Mesendoderm (in vitro differentiated cells): ENCODE measurements around the gene PDXDC1.
"Not testable (repeated sequence)": the region's sequence is repeated elsewhere in the genome, so short reads cannot be mapped to it uniquely, and the experiment has no call there.

Source experiments
- DNase-seq: peaks from one replicate; pipeline ENCODE4 v3.0.0; 2013
- H2AK5ac ChIP-seq: 2 replicates; pipeline ENCODE4 v1.6.1; 2013; ENCODE audit warnings: low read length, inconsistent platforms
- H2BK120ac ChIP-seq: 2 replicates; pipeline ENCODE4 v1.6.1; 2013; ENCODE audit warnings: low read depth, mild to moderate bottlenecking, low read length, moderate library complexity, mixed read lengths
- H2BK15ac ChIP-seq: replicated peaks from 2 replicates; pipeline ENCODE4 v1.6.1; 2013; ENCODE audit warnings: low read depth, mild to moderate bottlenecking, moderate library complexity
- H2BK5ac ChIP-seq: 2 replicates; pipeline ENCODE4 v1.6.1; 2013; ENCODE audit warnings: low read length, inconsistent platforms
- H3K18ac ChIP-seq: 2 replicates; pipeline ENCODE4 v1.6.1; 2013; ENCODE audit warnings: mild to moderate bottlenecking, low read length, mixed read lengths
- H3K23ac ChIP-seq: one replicate; pipeline ENCODE4 v1.6.1; 2013; ENCODE audit warnings: low read length
- H3K27ac ChIP-seq: 2 replicates; pipeline ENCODE4 v1.5.1; 2013; ENCODE audit warnings: low read depth, mild to moderate bottlenecking, inconsistent platforms, low read length, moderate library complexity
- H3K27me3 ChIP-seq: 2 replicates; pipeline ENCODE4 v1.6.1; 2013; ENCODE audit warnings: low read length, control low read depth, mild to moderate bottlenecking, inconsistent platforms; ENCODE audit not compliant: insufficient read depth, poor library complexity
- H3K36me3 ChIP-seq: 2 replicates; pipeline ENCODE4 v1.6.1; 2013; ENCODE audit warnings: low read length, inconsistent platforms; ENCODE audit not compliant: control insufficient read depth, insufficient read depth
- H3K4ac ChIP-seq: one replicate; pipeline ENCODE4 v1.6.1; 2013; ENCODE audit warnings: low read depth, mild to moderate bottlenecking, low read length, moderate library complexity
- H3K4me1 ChIP-seq: 2 replicates; pipeline ENCODE4 v1.6.1; 2013; ENCODE audit warnings: low read depth, low read length, inconsistent platforms; ENCODE audit not compliant: control insufficient read depth
- H3K4me2 ChIP-seq: 2 replicates; pipeline ENCODE4 v1.6.1; 2013; ENCODE audit warnings: low read length
- H3K4me3 ChIP-seq: 2 replicates; pipeline ENCODE4 v1.5.1; 2013; ENCODE audit warnings: mild to moderate bottlenecking, low read length
- H3K56ac ChIP-seq: one replicate; pipeline ENCODE4 v1.6.1; 2013; ENCODE audit warnings: low read length
- H3K79me1 ChIP-seq: 2 replicates; pipeline ENCODE4 v1.6.1; 2013; ENCODE audit warnings: low read length, inconsistent platforms
- H3K79me2 ChIP-seq: 2 replicates; pipeline ENCODE4 v1.6.1; 2013; ENCODE audit warnings: mild to moderate bottlenecking, low read length; ENCODE audit not compliant: control insufficient read depth, insufficient read depth
- H3K9ac ChIP-seq: 2 replicates; pipeline ENCODE4 v1.6.1; 2013; ENCODE audit warnings: low read length, inconsistent platforms
- H4K5ac ChIP-seq: one replicate; pipeline ENCODE4 v1.6.1; 2013; ENCODE audit warnings: low read length
- H4K8ac ChIP-seq: one replicate; pipeline ENCODE4 v1.6.1; 2013; ENCODE audit warnings: low read depth, mild to moderate bottlenecking, control low read depth, low read length, moderate library complexity
- WGBS: extraction: QIAGEN DNeasy Blood & Tissue Kit; methylation state at CpG from one replicate; pipeline ENCODE4 v1.1.7; 2013; ENCODE audit warnings: low lambda C conversion rate, missing lambda C conversion rate; ENCODE audit not compliant: insufficient coverage; ENCODE audit errors: extremely low coverage; 5-methylcytosine and 5-hydroxymethylcytosine counted together

The PDXDC1 gene

GRCh38 chr16:15159671-15160070 lies 184.8 kb downstream of the PDXDC1 start:
- not testable (repeated sequence) for H3K18ac ChIP-seq, H3K4me3 ChIP-seq, H2BK5ac ChIP-seq, H3K4me2 ChIP-seq, H3K27ac ChIP-seq, H3K4me1 ChIP-seq, H4K8ac ChIP-seq, H3K23ac ChIP-seq, H3K36me3 ChIP-seq, H3K4ac ChIP-seq, DNase-seq, H4K5ac ChIP-seq, H3K79me2 ChIP-seq, H3K27me3 ChIP-seq, H2BK120ac ChIP-seq, H2BK15ac ChIP-seq, H3K79me1 ChIP-seq, H2AK5ac ChIP-seq, H3K56ac ChIP-seq, H3K9ac ChIP-seq
- no CpG with 5 or more reads among the region's 5 CpGs for WGBS

- H3K79me1 ChIP-seq, H2BK15ac ChIP-seq, H3K4me3 ChIP-seq, H3K27me3 ChIP-seq, H2BK120ac ChIP-seq, H3K4me2 ChIP-seq, H3K18ac ChIP-seq, H3K4me1 ChIP-seq, H3K4ac ChIP-seq, H3K9ac ChIP-seq, H2AK5ac ChIP-seq, H3K56ac ChIP-seq, H3K27ac ChIP-seq, H4K8ac ChIP-seq, H2BK5ac ChIP-seq, H3K36me3 ChIP-seq, H3K79me2 ChIP-seq, H3K23ac ChIP-seq, H4K5ac ChIP-seq, DNase-seq: not testable (repeated sequence)
- WGBS: no CpG with 5 or more reads among the region's 10 CpGs
These were observed 185.7 kb downstream of the PDXDC1 start for GRCh38 chr16:15160571-15160970.

- H2BK120ac ChIP-seq, H3K18ac ChIP-seq, H2BK5ac ChIP-seq, H3K4me2 ChIP-seq, H4K5ac ChIP-seq, H4K8ac ChIP-seq, H2AK5ac ChIP-seq, H3K4me3 ChIP-seq, H3K56ac ChIP-seq, H3K9ac ChIP-seq, H3K27ac ChIP-seq, H3K79me1 ChIP-seq, H3K27me3 ChIP-seq, H3K23ac ChIP-seq, H3K4ac ChIP-seq, H3K79me2 ChIP-seq, H2BK15ac ChIP-seq, H3K36me3 ChIP-seq, H3K4me1 ChIP-seq: not testable (repeated sequence)
- DNase-seq: peak; percentile 49
- no CpG with 5 or more reads among the region's 1 CpG for WGBS
These were observed 188.2 kb downstream of the PDXDC1 start for GRCh38 chr16:15163055-15163454.

- not testable (repeated sequence) for H3K9ac ChIP-seq, H4K5ac ChIP-seq, H3K79me1 ChIP-seq, DNase-seq, H3K79me2 ChIP-seq, H3K4me2 ChIP-seq, H3K27me3 ChIP-seq, H3K4me3 ChIP-seq, H3K36me3 ChIP-seq, H2BK15ac ChIP-seq, H3K56ac ChIP-seq, H3K4me1 ChIP-seq, H3K4ac ChIP-seq, H3K23ac ChIP-seq, H2BK5ac ChIP-seq, H2BK120ac ChIP-seq, H4K8ac ChIP-seq, H3K18ac ChIP-seq, H2AK5ac ChIP-seq, H3K27ac ChIP-seq
These were observed 191.4 kb downstream of the PDXDC1 start for GRCh38 chr16:15166177-15166576.

- H3K4me2 ChIP-seq, H3K27ac ChIP-seq, H2BK120ac ChIP-seq, H3K79me2 ChIP-seq, H3K4me3 ChIP-seq, H3K56ac ChIP-seq, H3K27me3 ChIP-seq, H3K18ac ChIP-seq, H4K8ac ChIP-seq, H3K4me1 ChIP-seq, H3K23ac ChIP-seq, H2BK15ac ChIP-seq, H3K4ac ChIP-seq, H3K9ac ChIP-seq, H3K36me3 ChIP-seq, H3K79me1 ChIP-seq, H4K5ac ChIP-seq, DNase-seq, H2BK5ac ChIP-seq, H2AK5ac ChIP-seq: not testable (repeated sequence)
- WGBS: no CpG with 5 or more reads among the region's 3 CpGs
These were observed 193.5 kb downstream of the PDXDC1 start for GRCh38 chr16:15168303-15168702.

- not testable (repeated sequence) for DNase-seq, H3K18ac ChIP-seq, H3K27ac ChIP-seq, H3K4ac ChIP-seq, H2BK5ac ChIP-seq, H3K4me3 ChIP-seq, H3K4me1 ChIP-seq, H3K36me3 ChIP-seq, H3K4me2 ChIP-seq, H3K9ac ChIP-seq, H3K79me2 ChIP-seq, H4K8ac ChIP-seq, H3K79me1 ChIP-seq, H4K5ac ChIP-seq, H2BK15ac ChIP-seq, H3K27me3 ChIP-seq, H3K23ac ChIP-seq, H2AK5ac ChIP-seq, H3K56ac ChIP-seq, H2BK120ac ChIP-seq
- no CpG with 5 or more reads among the region's 5 CpGs for WGBS
These were observed 194.3 kb downstream of the PDXDC1 start for GRCh38 chr16:15168953-15169652.
